Muscle layer of duodenum (tissue), 2 donors: ENCODE measurements around the gene SLC7A5.
"Not testable (repeated sequence)": the region's sequence is repeated elsewhere in the genome, so short reads cannot be mapped to it uniquely, and the experiment has no call there.

Experiments
- H3K27ac ChIP-seq: one replicate; pipeline ENCODE4 v1.7.0; 2013; ENCODE audit warnings: mild to moderate bottlenecking, low read length
- H3K27me3 ChIP-seq: one replicate; pipeline ENCODE4 v1.7.0; 2013; ENCODE audit warnings: low read depth, mild to moderate bottlenecking, control low read depth, low read length
- H3K36me3 ChIP-seq, 2 donors: one replicate each; pipeline ENCODE4 v1.7.0; 2013; ENCODE audit warnings: low read length in 2 of 2, control low read depth in 1 of 2, mild to moderate bottlenecking in 1 of 2; ENCODE audit not compliant: insufficient read depth in 2 of 2, control insufficient read depth in 1 of 2
- H3K4me1 ChIP-seq, 2 donors: one replicate each; pipeline ENCODE4 v1.7.0; 2013; ENCODE audit warnings: low read length in 2 of 2, mild to moderate bottlenecking in 2 of 2, control low read depth in 1 of 2, moderate library complexity in 1 of 2; ENCODE audit not compliant: insufficient read depth in 2 of 2, control insufficient read depth in 1 of 2
- H3K4me3 ChIP-seq, 2 donors: one replicate each; pipeline ENCODE4 v1.7.0; 2013; ENCODE audit warnings: low read length in 2 of 2, low read depth in 1 of 2, mild to moderate bottlenecking in 1 of 2
- H3K9me3 ChIP-seq, 2 donors: one replicate each; pipeline ENCODE4 v1.7.0; 2013; ENCODE audit warnings: low read length in 2 of 2, control low read depth in 1 of 2, mild to moderate bottlenecking in 1 of 2; ENCODE audit not compliant: control insufficient read depth in 1 of 2
- donor health status: healthy.

Gene SLC7A5

DNA sequence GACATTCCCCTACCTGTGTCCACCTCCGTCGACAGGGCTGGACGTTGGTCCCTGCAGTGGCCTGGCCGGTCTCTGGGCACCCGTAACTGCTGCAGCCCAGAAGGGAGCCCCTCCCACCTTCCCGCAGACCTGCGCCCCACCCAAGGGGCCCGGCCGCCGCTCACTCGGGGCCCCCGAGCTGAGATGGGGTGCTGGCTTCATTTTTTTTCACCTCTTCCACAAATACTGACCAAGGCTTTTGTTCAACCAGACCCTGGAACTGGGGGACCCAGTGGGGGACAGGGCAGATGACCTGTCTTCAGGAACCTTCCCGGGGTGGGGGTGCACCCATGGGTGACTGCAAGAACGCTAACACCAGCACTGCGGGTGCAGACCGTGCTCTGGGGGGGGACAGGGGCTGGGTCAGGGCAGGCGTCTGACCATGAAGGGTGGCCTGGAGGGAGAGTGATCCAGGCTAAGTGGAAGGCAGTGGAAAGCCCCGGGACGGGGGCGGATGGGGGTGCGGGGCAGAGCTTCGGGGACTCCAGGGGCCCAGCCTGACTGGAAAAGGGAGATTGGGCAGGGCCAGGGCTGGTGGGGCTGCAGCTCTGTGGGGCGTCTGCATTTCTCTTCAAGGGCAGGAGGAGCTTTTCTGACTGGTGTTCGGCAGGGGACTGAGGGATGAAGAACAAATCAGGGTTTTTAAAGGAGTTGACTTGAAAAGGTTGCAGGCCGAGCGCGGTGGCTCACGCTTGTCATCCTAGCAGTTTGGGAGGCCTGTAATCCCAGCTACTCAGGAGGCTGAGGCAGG, 42.3 kb downstream of the SLC7A5 start:
- Histone ChIP-seq H3K4me1 (no peaks in the 10 kb centered on the region), H3K27ac (no peak overlapping the region), H3K27me3 (no peaks in the 10 kb centered on the region), H3K9me3 (no peaks in the 10 kb centered on the region), H3K36me3 (peaks cover 0 to 8% of the 10 kb centered on the region in 2 donors), H3K4me3 (no peak overlapping the region)

DNA sequence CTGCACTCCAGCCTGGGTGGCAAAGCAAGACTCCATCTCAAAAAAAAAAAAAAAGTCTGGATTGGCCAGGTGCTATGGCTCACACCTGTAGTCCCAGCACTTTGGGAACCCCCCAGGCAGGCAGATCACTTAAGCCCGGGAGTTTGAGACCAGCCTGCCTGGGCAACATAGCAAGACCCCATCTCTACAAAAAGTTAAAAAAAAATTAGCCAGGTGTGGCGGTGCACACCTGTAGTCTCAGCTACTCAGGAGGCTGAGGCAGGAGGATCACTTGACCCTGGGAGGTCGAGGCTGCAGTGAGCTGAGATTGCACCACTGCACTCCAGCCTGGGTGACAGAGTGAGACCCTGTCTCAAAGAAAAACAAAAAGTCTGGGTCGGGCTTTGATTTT, 42.9 kb downstream of the SLC7A5 start:
- not testable (repeated sequence) for H3K36me3 ChIP-seq, H3K9me3 ChIP-seq, H3K4me1 ChIP-seq, H3K27me3 ChIP-seq, H3K27ac ChIP-seq, H3K4me3 ChIP-seq

DNA sequence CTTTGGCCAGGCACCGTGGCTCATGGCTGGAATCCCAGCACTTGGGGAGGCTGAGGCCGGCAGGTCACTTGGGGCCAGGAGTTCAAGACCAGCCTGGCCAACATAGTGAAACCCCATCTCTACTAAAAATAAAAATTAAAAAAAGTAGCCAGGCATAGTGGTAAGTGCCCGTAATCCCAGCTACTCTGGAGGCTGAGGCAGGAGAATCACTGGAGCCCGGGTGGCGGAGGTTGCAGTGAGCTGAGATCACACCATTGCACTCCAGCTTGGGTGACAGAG, 43.5 kb downstream of the SLC7A5 start:
- H3K9me3 ChIP-seq, H3K27me3 ChIP-seq, H3K4me1 ChIP-seq, H3K36me3 ChIP-seq, H3K27ac ChIP-seq, H3K4me3 ChIP-seq: not testable (repeated sequence)

DNA sequence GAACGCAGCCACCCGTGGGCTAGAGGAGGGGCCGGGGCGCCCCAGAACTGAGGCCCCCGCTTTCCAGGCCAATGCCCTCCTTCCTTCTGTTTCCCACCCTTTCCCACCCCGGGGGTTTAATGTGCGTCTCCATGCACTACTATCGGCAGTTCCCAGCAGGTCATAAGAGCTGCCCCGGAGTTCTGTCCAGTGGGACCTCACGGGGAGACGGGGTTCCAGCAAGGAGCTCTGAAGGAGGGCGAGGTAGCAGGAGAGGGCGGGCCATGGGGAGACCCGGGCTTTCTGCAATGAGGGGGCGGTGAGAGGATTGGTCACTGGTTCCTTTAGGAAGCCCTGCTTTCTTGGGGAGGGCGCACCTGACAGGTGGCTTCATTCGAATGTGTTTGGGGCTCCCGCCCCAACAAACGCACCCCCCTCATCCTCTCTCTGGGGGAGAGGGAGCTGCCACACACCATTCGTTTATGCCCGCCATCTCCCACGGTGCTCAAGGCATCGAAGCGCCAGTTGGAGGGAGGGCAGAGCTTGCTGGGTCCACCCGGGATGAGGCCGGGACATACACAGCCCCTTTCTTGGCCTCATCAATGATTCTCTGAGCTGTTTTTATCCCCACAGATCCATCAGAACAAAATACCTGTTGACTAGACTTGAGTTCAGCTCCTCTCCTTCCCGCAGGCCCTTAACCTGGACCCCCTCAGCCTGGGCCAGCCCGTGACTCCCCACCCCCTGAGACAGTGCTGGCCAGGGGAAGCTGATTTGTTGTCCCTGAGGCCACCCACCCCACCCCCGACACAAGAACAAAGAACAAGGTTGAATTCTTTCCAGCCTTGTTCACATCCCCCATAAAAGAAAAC, 44.1 kb downstream of the SLC7A5 start:
- no peaks in the 10 kb centered on the region for H3K9me3 ChIP-seq
- H3K27me3 ChIP-seq: no peaks in the 10 kb centered on the region
- H3K27ac ChIP-seq: no peak overlapping the region
- H3K4me3 ChIP-seq: no peak overlapping the region
- peaks cover 0 to 2% of the 10 kb centered on the region in 2 donors for H3K36me3 ChIP-seq
- H3K4me1 ChIP-seq: no peaks in the 10 kb centered on the region

DNA sequence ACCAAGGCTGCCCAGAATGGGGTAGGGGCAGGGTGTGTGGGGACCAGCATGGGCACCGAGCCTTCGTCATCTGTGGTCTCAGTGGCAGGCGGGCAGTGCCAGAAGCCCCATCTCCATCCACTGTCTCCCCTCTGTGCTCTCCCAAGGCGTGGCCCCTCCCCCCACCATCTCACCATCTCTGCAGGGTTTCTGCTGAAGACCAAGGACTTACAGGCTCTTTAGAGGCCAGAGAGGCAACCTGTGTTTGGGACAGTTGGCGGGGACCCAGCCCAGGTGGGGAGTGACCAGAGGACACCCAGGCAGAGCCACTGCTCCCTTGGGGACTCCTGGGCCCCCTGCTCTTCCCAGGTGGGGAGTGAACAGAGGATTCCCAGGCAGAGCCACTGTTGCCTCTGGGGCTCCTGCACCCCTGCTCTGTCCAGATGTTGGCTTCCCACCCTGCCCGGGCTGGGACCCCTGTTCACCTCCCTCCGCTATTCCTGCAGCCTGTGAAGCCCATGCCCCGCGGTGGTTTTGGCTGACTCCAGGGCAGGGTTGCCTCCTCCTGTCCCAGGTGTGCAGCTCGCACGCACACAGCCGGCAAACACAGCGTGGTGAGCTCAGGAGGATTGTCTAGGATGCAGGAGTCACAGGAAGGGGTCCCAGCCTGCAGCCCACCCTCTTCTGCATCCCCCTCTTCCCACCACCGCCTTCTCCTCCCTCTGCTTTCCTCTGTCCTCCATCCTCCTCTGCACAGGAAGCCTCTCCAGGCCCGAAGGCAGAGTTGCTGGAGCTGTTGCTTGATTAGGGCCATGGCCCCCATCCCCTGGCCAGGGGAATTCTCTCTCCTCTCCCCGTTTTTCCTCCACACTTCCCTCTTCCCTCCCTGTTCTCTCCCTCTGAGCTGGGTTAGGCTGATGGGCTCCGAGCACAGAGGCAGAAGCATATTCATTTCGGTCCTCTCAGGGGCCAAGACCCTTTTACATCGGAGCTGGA, 45.0 kb downstream of the SLC7A5 start:
- Histone ChIP-seq H3K9me3 (no peaks in the 10 kb centered on the region), H3K27ac (no peak overlapping the region), H3K4me3 (no peak overlapping the region), H3K36me3 (no peaks in the 10 kb centered on the region), H3K27me3 (no peaks in the 10 kb centered on the region), H3K4me1 (no peaks in the 10 kb centered on the region)

DNA sequence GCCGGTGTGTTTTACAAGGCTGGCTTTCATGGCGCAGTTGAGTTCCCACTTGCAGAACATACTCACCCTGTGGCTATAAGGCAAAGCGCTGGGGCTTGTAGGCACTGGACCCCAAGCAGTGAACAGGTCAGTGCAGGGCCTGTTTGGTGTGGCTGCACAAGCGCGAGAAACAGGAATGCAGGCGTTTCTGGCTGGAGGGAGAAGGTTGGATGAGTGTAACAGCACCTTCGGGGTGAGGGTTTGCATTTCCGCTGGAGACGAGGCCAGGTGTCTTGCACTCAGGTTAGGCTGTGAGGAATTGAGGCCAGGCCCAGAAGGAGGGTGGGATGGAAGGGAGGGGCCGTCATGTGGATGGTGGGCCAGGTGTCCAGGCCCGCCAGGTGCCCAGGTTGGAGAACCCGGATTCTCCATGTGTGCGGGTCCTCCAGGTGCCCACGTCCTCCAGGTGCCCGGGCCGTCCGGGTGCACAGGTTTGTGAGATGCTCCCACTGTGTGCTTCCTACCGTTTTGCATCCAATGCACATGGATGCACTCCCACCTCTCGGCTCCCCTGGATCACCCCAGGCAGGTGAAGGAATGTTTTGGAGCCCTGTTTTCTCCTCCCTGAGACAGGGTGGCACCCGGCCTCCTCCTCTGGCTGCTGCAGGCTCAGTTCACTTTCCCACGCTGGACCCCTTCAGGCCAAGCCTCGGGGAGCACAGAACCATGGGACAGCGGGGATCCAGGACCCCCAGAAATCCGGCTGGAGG, 46.0 kb downstream of the SLC7A5 start:
- H3K27ac ChIP-seq: no peak overlapping the region

DNA sequence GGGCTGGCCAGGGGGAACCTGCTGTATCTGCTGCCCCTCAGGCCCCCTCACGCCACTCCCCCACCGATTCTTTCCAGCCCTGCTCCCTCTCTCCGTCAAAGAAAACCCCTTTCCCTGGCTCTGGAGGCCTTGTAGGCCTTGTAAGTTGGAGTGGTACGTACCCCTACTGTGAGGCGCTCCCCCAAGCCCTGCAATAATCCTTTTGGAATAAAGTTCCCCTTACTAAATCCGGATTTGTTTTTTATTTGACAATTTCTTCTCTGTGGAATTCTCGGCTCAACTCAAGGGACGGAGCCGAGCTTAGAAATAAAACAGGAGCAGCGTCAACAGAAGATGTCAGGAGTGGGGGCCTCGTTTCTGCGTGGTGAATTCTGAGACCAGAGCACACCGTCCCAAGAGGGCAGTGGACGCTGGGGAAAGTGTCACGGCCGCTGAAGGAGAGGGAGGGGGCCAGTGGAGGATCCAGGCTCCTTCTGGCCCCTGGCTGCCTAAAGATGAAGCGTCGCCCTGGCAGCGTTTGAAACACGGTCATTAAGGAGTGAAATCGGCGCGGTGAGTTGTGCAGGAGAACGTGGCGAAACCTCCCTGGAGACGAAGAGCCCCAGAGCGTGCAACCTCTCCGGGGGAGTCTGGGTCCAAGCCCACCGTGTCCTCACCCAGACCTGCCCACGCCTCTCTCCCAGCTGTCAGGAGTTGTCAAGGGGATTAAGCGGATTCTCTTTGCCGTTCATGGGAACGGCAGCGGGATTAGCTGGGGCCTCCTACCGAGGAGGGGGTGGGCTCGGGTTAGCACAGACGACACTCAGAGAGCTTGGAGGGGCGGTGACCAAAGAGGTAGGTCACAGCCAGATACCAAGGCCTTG, 47.0 kb downstream of the SLC7A5 start:
- H3K4me1 ChIP-seq: no peaks in the 10 kb centered on the region
- no peak overlapping the region for H3K27ac ChIP-seq
- no peaks in the 10 kb centered on the region for H3K27me3 ChIP-seq
- H3K36me3 ChIP-seq: no peaks in the 10 kb centered on the region
- peaks cover 0 to 8% of the 10 kb centered on the region in 2 donors for H3K9me3 ChIP-seq
- no peak overlapping the region for H3K4me3 ChIP-seq

More for the DNA sequence above, 46.0 kb downstream of the SLC7A5 start:
- Histone ChIP-seq H3K4me1 (no peaks in the 10 kb centered on the region), H3K9me3 (no peaks in the 10 kb centered on the region), H3K27me3 (no peaks in the 10 kb centered on the region), H3K36me3 (no peaks in the 10 kb centered on the region), H3K4me3 (no peak overlapping the region)

DNA sequence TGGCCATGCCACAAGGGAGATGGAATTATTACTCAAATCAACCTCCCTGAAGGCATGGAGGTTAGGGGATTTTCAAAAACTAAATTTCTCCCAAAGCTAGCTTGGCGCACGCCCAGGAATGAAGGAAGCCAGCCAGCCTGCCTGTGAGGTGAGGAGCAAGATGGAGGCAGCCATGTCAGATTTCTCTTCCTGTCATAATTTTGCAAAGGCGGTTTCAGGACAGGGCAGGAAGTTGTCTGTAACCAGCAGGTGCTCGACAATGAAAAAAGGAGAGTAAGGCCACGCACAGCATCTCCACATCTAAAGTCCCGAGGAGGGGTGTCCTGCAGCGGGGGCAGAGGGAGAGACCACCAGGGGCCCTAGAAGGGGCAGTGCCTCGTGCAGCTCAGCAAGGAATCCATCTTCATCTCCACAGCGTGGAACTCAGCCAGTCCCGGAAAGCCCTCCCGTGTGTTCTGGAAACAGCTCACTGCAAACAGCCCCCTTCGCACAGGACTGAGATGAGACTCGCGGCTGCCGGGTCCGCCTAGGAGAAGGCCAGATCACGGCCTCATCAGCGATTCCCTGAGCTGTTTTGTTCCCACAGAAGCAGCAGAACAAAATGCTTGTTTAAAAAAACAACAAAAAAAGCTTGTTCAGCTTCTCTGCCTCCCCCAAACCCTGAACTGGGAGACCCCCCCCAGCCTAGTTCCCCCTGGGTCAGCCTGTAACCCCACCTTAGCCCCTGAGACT, 47.8 kb downstream of the SLC7A5 start:
- Histone ChIP-seq H3K27me3 (no peaks in the 10 kb centered on the region), H3K36me3 (no peaks in the 10 kb centered on the region), H3K9me3 (peaks cover 0 to 16% of the 10 kb centered on the region in 2 donors), H3K4me1 (no peaks in the 10 kb centered on the region), H3K4me3 (no peak overlapping the region), H3K27ac (no peak overlapping the region)

DNA sequence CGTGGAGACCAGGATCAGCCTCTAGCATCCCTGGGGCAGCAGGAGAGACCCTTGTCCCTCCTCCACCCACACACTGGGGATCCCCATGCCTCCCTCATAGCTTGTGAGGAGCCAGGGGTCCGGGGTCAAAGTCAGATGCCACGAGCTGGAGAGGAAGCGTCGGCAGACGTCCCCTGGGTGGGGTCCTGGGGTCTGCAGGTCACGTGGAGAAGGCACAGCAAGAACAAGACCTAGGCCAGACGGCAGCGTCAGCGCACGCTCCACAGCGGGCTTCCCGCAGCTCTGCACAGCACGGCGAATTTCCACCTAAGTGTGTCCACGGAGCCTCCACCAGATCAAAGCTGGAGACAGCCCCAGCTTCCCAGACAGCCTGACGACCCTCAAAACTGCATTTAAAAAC, 49.3 kb downstream of the SLC7A5 start:
- H3K36me3 ChIP-seq: no peaks in the 10 kb centered on the region
- no peak overlapping the region for H3K27ac ChIP-seq
- H3K4me1 ChIP-seq: no peaks in the 10 kb centered on the region
- no peaks in the 10 kb centered on the region for H3K27me3 ChIP-seq
- H3K4me3 ChIP-seq: no peak overlapping the region
- peaks cover 0 to 19% of the 10 kb centered on the region in 2 donors for H3K9me3 ChIP-seq
